Sigmoid colon (tissue), 7 donors: ENCODE results near the gene MYCL. TPM values are rescaled to one million over a fixed set of nuclear protein-coding genes. Genes with fewer than 3 reads are reported as not detected.
A peak's percentile ranks its signal among the peaks of the same experiment; 100 is the strongest.

Experiments used
- DNase-seq: peaks from one replicate; pipeline ENCODE4 v3.0.0-alpha.2; 2019
- H3K27ac ChIP-seq, 4 donors: fragments of 200-600 bp; sonication (generic); one replicate each; pipeline ENCODE4 v1.5.1; 2016 to 2019; ENCODE audit warnings: mild to moderate bottlenecking in 1 of 4
- H3K27me3 ChIP-seq, 3 donors: fragments of 200-600 bp; sonication (generic); one replicate each; pipeline ENCODE4 v1.5.1; 2019; ENCODE audit warnings: mild to moderate bottlenecking in 1 of 3
- H3K36me3 ChIP-seq, 4 donors: fragments of 200-600 bp; sonication (generic); one replicate each; pipeline ENCODE4 v1.5.1; 2016 to 2019
- H3K4me1 ChIP-seq, 4 donors: fragments of 200-600 bp; sonication (generic); one replicate each; pipeline ENCODE4 v1.5.1; 2017 to 2019
- H3K4me3 ChIP-seq, 4 donors: fragments of 200-600 bp; sonication (generic); one replicate each; pipeline ENCODE4 v1.5.1; 2017 to 2019; ENCODE audit warnings: mild to moderate bottlenecking in 2 of 4, moderate library complexity in 1 of 4
- H3K9me3 ChIP-seq, 4 donors: fragments of 200-600 bp in 3 of 4; sonication (generic) in 3 of 4; one replicate each; pipeline versions ENCODE4 v1.5.1 to v1.6.1; 2013 to 2019
- EP300 ChIP-seq, 4 donors: sonication (generic); formaldehyde crosslinking; IDR thresholded peaks; one replicate each; pipeline ENCODE4 v1.6.1; 2017; ENCODE audit warnings: antibody characterized with exemption in 4 of 4
- POLR2A ChIP-seq, 2 donors: fragments of 450-650 bp; IDR thresholded peaks; one replicate each; pipeline ENCODE4 v1.6.1; 2016; ENCODE audit warnings: antibody characterized with exemption in 2 of 2, mild to moderate bottlenecking in 2 of 2, moderate library complexity in 2 of 2
- POLR2AphosphoS5 ChIP-seq, 4 donors: sonication (generic); formaldehyde crosslinking; IDR thresholded peaks; one replicate each; pipeline ENCODE4 v1.6.1; 2017; ENCODE audit warnings: antibody characterized with exemption in 4 of 4
- WGBS, 2 donors: extraction: QIAGEN DNeasy Blood & Tissue Kit; methylation state at CpG; one replicate each; pipeline ENCODE4 v1.1.7; 2013; 5-methylcytosine and 5-hydroxymethylcytosine counted together
- intact Hi-C: fragments of 100-400 bp; cut with DNase I; formaldehyde crosslinking; loops from one replicate; pipeline ENCODE4 v1.15.1; 2023
- polyA plus RNA-seq, 3 donors: library from polyadenylated mRNA; stranded (reverse); fragments of 200-250 nt; gene quantifications; one replicate each; pipeline ENCODE4 v1.2.3, GENCODE V29; 2013
- total RNA-seq, 4 donors: library from RNA; depleted of rRNA; stranded (reverse); fragments of >200 nt; gene quantifications; one replicate each; pipeline ENCODE4 v1.1.0, GENCODE V29; 2016
- TF ChIP-seq, protein P1 (sequence below), 4 experiments: fragments of 450-650 bp in 3 of 4; fragments of 200-600 bp in 1 of 4; IDR thresholded peaks; one replicate each; pipeline ENCODE4 v1.5.1; 2016 to 2019; ENCODE audit warnings: antibody characterized with exemption in 4 of 4, mild to moderate bottlenecking in 3 of 4, moderate library complexity in 2 of 4
- donor health status: healthy with polysubstance abuse.
- donor health status: Bipolar disorder and iron deficiency.
- donor health status: healthy.

The MYCL gene
- total and polyA plus RNA-seq, 7 donors = 0.14 to 8.2 (median 1.7) TPM

DNA sequence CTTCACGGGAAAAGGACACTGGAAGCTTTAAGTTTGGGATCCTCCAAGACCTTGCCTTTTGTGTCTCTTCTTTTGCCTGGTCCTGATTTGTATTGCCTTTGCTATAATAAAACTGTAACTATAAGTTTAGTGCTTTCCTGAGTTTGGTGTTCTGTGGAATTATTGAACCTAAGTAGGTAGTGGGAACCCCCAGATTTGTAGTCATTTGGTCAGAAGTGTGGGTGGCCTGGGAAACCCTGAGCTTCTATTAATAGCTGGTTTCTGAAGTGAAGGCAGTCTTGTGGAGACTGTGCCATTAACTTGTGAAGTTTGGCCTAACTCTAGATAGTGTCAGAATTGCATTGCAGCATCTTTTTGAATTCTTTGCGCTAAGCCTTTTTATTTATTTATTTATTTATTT is 6.8 kb upstream of the MYCL start:
- Histone ChIP-seq H3K27ac (no peak overlapping the region), H3K4me3 (no peak overlapping the region), H3K36me3 (no peaks in the 10 kb centered on the region), H3K9me3 (peaks cover 0 to 9% (median under 1%) of the 10 kb centered on the region in 4 donors), H3K27me3 (peaks cover 0 to 18% (median 1%) of the 10 kb centered on the region in 3 donors), H3K4me1 (no peaks in the 10 kb centered on the region)
- DNase-seq = no peak
- 90 to 97% methylated on average over 2 of the region's 2 CpGs for WGBS, 2 donors
- intact Hi-C loops = no loop called here
- TF ChIP-seq EP300 (IDR thresholded peaks at IDR 0.05) (no peak), POLR2AphosphoS5 (IDR thresholded peaks at IDR 0.05) (no peak), POLR2A (IDR thresholded peaks at IDR 0.05) (no peak)
- TF ChIP-seq, protein P1, sequence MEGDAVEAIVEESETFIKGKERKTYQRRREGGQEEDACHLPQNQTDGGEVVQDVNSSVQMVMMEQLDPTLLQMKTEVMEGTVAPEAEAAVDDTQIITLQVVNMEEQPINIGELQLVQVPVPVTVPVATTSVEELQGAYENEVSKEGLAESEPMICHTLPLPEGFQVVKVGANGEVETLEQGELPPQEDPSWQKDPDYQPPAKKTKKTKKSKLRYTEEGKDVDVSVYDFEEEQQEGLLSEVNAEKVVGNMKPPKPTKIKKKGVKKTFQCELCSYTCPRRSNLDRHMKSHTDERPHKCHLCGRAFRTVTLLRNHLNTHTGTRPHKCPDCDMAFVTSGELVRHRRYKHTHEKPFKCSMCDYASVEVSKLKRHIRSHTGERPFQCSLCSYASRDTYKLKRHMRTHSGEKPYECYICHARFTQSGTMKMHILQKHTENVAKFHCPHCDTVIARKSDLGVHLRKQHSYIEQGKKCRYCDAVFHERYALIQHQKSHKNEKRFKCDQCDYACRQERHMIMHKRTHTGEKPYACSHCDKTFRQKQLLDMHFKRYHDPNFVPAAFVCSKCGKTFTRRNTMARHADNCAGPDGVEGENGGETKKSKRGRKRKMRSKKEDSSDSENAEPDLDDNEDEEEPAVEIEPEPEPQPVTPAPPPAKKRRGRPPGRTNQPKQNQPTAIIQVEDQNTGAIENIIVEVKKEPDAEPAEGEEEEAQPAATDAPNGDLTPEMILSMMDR (IDR thresholded peaks at IDR 0.05) = no peak

GRCh38 chr1:39907528-39908453 is 6.1 kb upstream of the MYCL start:
- Histone ChIP-seq H3K9me3 (peaks cover 0 to 9% (median under 1%) of the 10 kb centered on the region in 4 donors), H3K27me3 (peaks cover 0 to 25% (median 8%) of the 10 kb centered on the region in 3 donors), H3K4me3 (no peak overlapping the region), H3K27ac (no peak overlapping the region), H3K36me3 (no peaks in the 10 kb centered on the region), H3K4me1 (no peaks in the 10 kb centered on the region)
- 64 to 83% methylated on average over 3 of the region's 3 CpGs for WGBS, 2 donors
- DNase-seq = no peak
- intact Hi-C loops = no loop called here
- no peak for TF ChIP-seq POLR2AphosphoS5 (IDR thresholded peaks at IDR 0.05)
- TF ChIP-seq, protein P1 (IDR thresholded peaks at IDR 0.05) = no peak
- no peak for TF ChIP-seq EP300 (IDR thresholded peaks at IDR 0.05)
- no peak for TF ChIP-seq POLR2A (IDR thresholded peaks at IDR 0.05)

DNA sequence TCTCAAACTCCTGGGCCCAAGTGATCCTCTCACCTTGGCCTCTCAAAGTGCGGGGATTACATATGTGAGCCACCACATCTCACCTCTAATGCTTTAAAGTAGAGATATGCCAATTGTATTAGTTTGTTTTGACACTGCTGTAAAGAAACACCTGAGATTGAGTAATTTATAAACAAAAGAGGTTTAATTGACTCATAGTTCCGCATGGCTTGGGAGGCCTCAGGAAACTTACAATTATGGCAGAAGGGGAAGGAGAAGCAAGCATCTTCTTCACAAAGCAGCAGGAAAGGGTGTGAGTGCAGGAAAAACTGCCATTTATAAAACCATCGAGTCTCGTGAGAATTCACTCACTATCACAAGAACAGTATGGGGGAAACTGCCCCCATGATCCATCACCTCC is 3.5 kb upstream of the MYCL start:
- DNase-seq = no peak
- WGBS, 2 donors = 84 to 86% methylated on average over 4 of the region's 4 CpGs
- H3K36me3 ChIP-seq = no peaks in the 10 kb centered on the region

GRCh38 chr1:39902460-39902807 is 717 bp upstream of the MYCL start:
- Histone ChIP-seq H3K4me3 (peak overlapping the region; percentile 19 to 65 (median 54)), H3K27ac (no peak overlapping the region), H3K9me3 (no peaks in the 10 kb centered on the region), H3K27me3 (peaks cover 8 to 70% (median 34%) of the 10 kb centered on the region in 3 donors), H3K4me1 (peaks cover 0 to 19% (median 19%) of the 10 kb centered on the region in 4 donors), H3K36me3 (no peaks in the 10 kb centered on the region)
- intact Hi-C loops = no loop called here
- TF ChIP-seq POLR2A (IDR thresholded peaks at IDR 0.05) (no peak), EP300 (IDR thresholded peaks at IDR 0.05) (no peak), POLR2AphosphoS5 (IDR thresholded peaks at IDR 0.05) (no peak)
- TF ChIP-seq, protein P1 (IDR thresholded peaks at IDR 0.05) = no peak
- 9 to 12% methylated on average over 13 of the region's 13 CpGs for WGBS, 2 donors
- no peak for DNase-seq

More for the DNA sequence above, 3.5 kb upstream of the MYCL start:
- peaks cover 0 to 9% (median under 1%) of the 10 kb centered on the region in 4 donors for H3K9me3 ChIP-seq
- intact Hi-C loops = loop anchor here (2.0 kb wide), 1 partner anchor 88 kb away; no protein-coding TSS in a partner anchor
- H3K27ac ChIP-seq = no peak overlapping the region
- H3K4me1 ChIP-seq = peaks cover 0 to 19% (median 19%) of the 10 kb centered on the region in 4 donors
- no peak for TF ChIP-seq POLR2AphosphoS5 (IDR thresholded peaks at IDR 0.05)
- no peak for TF ChIP-seq POLR2A (IDR thresholded peaks at IDR 0.05)
- no peak for TF ChIP-seq EP300 (IDR thresholded peaks at IDR 0.05)
- H3K4me3 ChIP-seq = no peak overlapping the region
- H3K27me3 ChIP-seq = peaks cover 7 to 49% (median 28%) of the 10 kb centered on the region in 3 donors

DNA sequence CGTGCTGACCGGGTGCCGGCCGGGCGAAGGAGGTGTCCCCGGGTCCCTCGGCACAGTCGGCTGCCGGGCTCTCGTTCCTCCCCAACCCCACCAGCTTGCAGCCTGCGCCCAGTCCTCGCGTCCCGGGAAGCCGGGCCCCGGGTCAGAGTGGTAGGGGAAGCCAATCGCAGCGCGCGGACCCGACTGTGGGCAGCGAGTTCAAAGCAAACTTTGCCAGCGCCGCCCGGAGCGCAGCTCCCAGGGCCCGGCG is 328 bp downstream of the MYCL start:
- WGBS, 2 donors = 0 to 1% methylated on average over 28 of the region's 28 CpGs
- H3K27me3 ChIP-seq = peaks cover 8 to 70% (median 34%) of the 10 kb centered on the region in 3 donors
- H3K4me3 ChIP-seq = peak overlapping the region; percentile 24 to 65 (median 54)
- peaks cover 0 to 19% (median 19%) of the 10 kb centered on the region in 4 donors for H3K4me1 ChIP-seq
- H3K9me3 ChIP-seq = no peaks in the 10 kb centered on the region
- intact Hi-C loops = no loop called here
- no peaks in the 10 kb centered on the region for H3K36me3 ChIP-seq
- peak overlapping the region; percentile 17 to 43 (median 34) for H3K27ac ChIP-seq
- TF ChIP-seq POLR2A (IDR thresholded peaks at IDR 0.05) = no peak
- TF ChIP-seq POLR2AphosphoS5 (IDR thresholded peaks at IDR 0.05) = no peak
- TF ChIP-seq, protein P1 (IDR thresholded peaks at IDR 0.05) = no peak
- no peak for TF ChIP-seq EP300 (IDR thresholded peaks at IDR 0.05)
- no peak for DNase-seq
